ENCODE results near the gene ZNF488. TPM values are rescaled to one million over a fixed set of nuclear protein-coding genes. Genes with fewer than 3 reads are reported as not detected.

Gene ZNF488
- total RNA-seq, 1 experiment from 2014 or later: 2.2 TPM

- no peak for TF ChIP-seq CTCF (IDR thresholded peaks at IDR 0.05; ENCODE audit: unreplicated experiment)
- Mint-ChIP-seq H3K4me3 (ENCODE audit: low read depth, unreplicated experiment) (no peak overlapping the region), H3K9me3 (ENCODE audit: low read depth, unreplicated experiment) (no peaks in the 10 kb centered on the region), H3K36me3 (ENCODE audit: insufficient read depth, unreplicated experiment) (peaks cover 14% of the 10 kb centered on the region), H3K27me3 (ENCODE audit: unreplicated experiment) (no peaks in the 10 kb centered on the region), H3K27ac (ENCODE audit: unreplicated experiment) (no peak overlapping the region), H3K4me1 (ENCODE audit: low read depth, unreplicated experiment) (peaks cover 27% of the 10 kb centered on the region)
- intact Hi-C loops (cut with micrococcal nuclease; ENCODE audit: unreplicated experiment): no loop called here
- CTCF ChIA-PET: no interaction called here
- BruUV-seq (replicated peaks): no TSS peak
- no peak for DNase-seq
Measured at GRCh38 chr10:47414227-47414592, 30.1 kb upstream of the ZNF488 start.

DNA sequence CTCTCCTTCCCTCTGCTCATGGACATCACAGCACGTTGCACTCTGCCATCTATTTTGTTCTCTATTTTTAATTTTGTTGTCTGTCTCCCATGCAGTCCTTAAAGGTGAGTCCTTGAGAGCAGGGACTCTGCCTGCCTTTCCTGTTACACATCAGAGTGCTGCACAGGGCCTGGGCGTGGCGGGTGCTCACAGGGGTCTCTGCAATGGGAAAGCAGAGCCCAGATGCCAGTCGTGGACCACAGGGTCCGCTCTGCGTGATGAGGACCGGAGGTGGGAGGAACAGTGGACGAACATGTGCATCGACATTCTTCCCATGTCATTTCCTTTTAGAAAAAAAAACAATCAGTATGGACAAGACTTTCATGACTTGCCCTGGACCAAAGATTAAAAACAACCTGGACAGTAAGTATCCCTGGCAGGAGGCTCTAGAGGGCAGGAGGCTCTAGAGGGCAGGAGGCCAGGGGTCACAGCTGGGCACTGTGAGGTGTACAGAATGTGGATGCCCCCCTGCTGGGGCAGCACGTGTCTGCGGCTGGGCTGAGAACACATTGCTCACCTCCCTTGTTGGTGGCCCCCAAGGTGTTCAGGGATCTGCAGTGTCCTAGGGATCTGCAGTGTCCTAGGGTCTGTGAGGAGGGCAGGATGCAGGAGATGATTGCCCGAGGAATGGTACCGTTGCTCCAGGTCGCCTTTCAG is 29.6 kb upstream of the ZNF488 start:
- Mint-ChIP-seq H3K9me3 (ENCODE audit: low read depth, unreplicated experiment) (no peaks in the 10 kb centered on the region), H3K4me1 (ENCODE audit: low read depth, unreplicated experiment) (peaks cover 27% of the 10 kb centered on the region), H3K27ac (ENCODE audit: unreplicated experiment) (peak overlapping the region; percentile 60), H3K27me3 (ENCODE audit: unreplicated experiment) (no peaks in the 10 kb centered on the region), H3K36me3 (ENCODE audit: insufficient read depth, unreplicated experiment) (peaks cover 14% of the 10 kb centered on the region), H3K4me3 (ENCODE audit: low read depth, unreplicated experiment) (no peak overlapping the region)
- no TSS peak for BruUV-seq (replicated peaks)
- CTCF ChIA-PET: no interaction called here
- TF ChIP-seq CTCF (IDR thresholded peaks at IDR 0.05; ENCODE audit: unreplicated experiment): no peak
- intact Hi-C loops (cut with micrococcal nuclease; ENCODE audit: unreplicated experiment): no loop called here
- DNase-seq: no peak

- Mint-ChIP-seq H3K4me3 (ENCODE audit: low read depth, unreplicated experiment) (no peak overlapping the region), H3K9me3 (ENCODE audit: low read depth, unreplicated experiment) (no peaks in the 10 kb centered on the region), H3K4me1 (ENCODE audit: low read depth, unreplicated experiment) (peaks cover 27% of the 10 kb centered on the region), H3K36me3 (ENCODE audit: insufficient read depth, unreplicated experiment) (peaks cover 14% of the 10 kb centered on the region), H3K27ac (ENCODE audit: unreplicated experiment) (peak overlapping the region; percentile 60), H3K27me3 (ENCODE audit: unreplicated experiment) (no peaks in the 10 kb centered on the region)
- CTCF ChIA-PET: no interaction called here
- DNase-seq: no peak
- intact Hi-C loops (cut with micrococcal nuclease; ENCODE audit: unreplicated experiment): no loop called here
- no TSS peak for BruUV-seq (replicated peaks)
- no peak for TF ChIP-seq CTCF (IDR thresholded peaks at IDR 0.05; ENCODE audit: unreplicated experiment)
Measured at GRCh38 chr10:47412869-47413268, 28.8 kb upstream of the ZNF488 start.

DNA sequence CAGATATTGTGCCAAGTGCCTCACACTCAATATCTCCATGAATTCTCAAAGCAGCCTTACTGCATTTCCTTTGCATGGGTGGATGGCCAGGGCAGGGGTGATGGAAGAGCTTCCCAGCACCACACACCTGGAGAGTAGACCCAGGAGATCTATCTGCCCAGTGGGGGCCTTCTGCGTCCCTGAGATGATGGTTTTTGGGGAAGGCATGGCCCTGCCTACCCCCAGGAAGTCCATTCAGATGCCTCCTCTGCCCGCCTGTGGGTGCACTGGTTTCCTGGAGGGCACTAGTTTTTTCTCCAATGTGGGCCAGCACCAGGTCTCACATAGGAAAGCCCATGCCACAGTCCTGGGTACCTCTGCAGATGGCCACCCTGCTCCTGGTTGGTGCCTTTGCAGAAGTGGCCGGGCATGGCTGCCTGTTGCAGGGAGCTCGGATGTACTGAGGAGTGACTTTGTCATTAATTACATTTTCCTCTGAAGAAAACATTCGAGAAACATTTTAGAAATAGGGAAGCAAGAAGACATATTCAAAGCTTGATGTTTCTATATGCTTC is 28.2 kb upstream of the ZNF488 start:
- Mint-ChIP-seq H3K9me3 (ENCODE audit: low read depth, unreplicated experiment) (no peaks in the 10 kb centered on the region), H3K27me3 (ENCODE audit: unreplicated experiment) (no peaks in the 10 kb centered on the region), H3K4me3 (ENCODE audit: low read depth, unreplicated experiment) (no peak overlapping the region), H3K4me1 (ENCODE audit: low read depth, unreplicated experiment) (peaks cover 27% of the 10 kb centered on the region), H3K27ac (ENCODE audit: unreplicated experiment) (peak overlapping the region; percentile 60), H3K36me3 (ENCODE audit: insufficient read depth, unreplicated experiment) (peaks cover 14% of the 10 kb centered on the region)
- no peak for TF ChIP-seq CTCF (IDR thresholded peaks at IDR 0.05; ENCODE audit: unreplicated experiment)
- intact Hi-C loops (cut with micrococcal nuclease; ENCODE audit: unreplicated experiment): no loop called here
- BruUV-seq (replicated peaks): no TSS peak
- CTCF ChIA-PET: no interaction called here
- no peak for DNase-seq
